CD4-positive, alpha-beta T cell treated with Interleukin-15 for 4 hours (primary cell): ENCODE results near the gene UTP3.
"Not testable (repeated sequence)": the region's sequence is repeated elsewhere in the genome, so short reads cannot be mapped to it uniquely, and the experiment has no call there.

Experiments
- DNase-seq: peaks from one replicate; pipeline ENCODE4 v3.0.0-alpha.2; 2020; ENCODE audit warnings: low spot score

UTP3 gene

DNA sequence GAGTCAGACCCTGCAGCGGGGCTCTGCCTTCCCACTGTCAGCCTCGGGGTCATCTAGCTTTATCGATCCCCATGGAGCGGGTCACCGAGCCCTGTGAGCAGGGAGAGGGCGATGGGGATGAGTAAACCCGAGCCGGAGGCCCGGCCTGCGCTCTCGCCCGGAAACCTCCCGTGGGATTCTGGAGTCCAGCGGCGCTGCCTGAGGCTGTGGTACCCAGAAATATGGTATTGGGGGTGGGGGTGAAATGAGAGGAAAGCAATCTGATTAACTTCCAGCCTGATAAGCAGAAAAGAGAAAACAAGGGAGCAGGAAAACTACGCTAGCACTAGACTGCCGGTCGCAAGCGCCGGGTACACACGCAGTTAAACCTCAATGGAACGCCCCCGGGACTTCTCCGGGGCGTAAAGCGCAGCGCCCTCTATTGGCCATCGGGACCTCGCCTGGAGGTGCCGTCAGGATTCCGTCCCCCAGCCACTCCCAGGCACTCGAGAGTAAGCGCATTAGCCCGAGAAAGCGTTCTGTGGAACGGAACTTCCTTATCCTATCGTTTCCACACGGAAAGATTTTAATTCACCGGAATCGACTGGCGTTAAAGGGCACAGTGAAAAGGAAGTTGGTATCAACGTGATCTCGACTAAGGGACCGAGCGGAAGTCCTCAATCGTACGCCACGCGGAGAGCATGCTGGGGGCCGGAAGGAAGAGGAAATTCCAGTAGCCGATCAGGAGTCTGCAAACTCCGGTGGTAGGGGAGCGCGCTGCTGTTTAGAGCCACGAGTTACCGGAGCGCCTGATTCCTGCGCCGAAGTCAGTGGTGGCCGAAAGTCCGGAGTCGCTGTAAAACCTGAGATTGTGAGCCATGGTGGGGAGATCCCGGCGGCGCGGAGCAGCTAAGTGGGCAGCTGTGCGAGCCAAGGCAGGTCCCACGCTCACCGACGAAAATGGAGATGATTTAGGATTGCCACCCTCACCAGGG, at the start of gene UTP3:
TSS of gene UTP3 (plus strand) at position 712 of the 974 bp plus-strand sequence. CDS start at position 858, 146 bp downstream.
- peak; percentile 94 for DNase-seq

GRCh38 chr4:70640192-70640591, 48.1 kb upstream of the UTP3 start:
- DNase-seq: no peak

DNA sequence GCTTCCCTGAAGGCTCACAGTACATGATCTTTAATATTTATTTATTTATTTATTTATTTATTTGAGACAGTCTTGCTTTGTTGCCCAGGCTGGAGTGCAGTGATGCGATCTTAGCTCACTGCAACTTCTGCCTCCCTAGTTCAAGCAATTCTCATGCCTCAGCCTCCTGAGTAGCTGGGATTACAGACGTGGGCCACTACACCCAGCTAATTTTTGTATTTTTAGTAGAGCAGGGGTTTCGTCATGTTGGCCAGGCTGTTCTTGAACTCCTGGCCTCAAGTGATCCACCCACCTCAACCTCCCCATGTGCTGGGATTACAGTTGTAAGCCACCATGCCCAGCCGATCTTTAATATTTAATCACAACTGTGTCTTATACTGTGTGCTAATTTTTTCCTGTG, 37.6 kb upstream of the UTP3 start:
- not testable (repeated sequence) for DNase-seq

DNA sequence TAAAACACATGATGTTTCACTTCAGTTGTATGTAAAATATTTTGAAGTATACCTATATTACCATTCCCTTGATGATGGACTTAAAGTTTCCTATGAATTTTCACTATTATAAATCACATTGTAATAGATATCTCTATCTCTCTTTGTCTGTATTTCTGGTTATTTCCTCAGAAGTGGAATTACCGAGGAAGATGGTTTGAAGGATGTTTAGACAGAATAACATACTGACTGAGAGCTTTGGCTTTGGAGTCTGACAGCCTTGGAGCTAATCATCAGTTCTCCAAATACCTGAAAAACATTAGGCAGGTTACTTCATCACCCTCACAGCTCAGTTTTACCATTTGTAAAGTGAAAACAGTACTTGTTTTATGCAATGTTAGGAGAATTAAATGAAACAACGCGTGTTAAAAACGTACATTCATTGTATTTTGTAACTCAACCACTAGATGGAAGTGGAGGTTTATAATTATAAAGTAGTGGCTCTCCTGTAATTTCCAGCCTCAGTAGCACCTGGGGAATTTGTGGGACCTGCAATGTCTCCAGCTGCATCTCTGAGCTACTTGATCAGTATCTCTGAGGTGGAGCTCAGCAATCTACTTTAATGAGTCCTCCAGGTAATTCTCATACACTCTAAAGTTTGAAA, 36.3 kb upstream of the UTP3 start:
- peak; percentile 37 for DNase-seq

DNA sequence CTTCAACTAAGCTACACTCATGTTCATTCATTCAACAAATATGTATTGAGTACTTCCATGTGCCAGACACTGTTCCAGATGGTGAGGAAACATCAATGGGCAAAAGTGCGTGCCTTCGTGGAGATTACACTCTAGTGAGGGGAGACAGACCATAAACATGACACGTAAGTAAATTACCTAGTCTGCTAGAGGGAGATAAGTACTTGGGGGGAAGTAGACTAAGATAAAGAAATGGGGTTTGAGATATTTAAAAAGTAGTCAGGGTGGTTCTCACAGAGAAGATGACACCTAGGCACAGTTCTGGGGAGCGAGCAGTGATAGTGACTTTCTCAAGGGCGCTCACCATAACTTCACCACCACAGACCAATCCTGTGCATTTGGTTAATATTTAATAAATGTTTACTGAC, 33.7 kb upstream of the UTP3 start:
- no peak for DNase-seq

GRCh38 chr4:70657326-70657725, 31.0 kb upstream of the UTP3 start:
- no peak for DNase-seq

- DNase-seq: no peak
These were observed 29.9 kb upstream of the UTP3 start for GRCh38 chr4:70658418-70658817.

DNA sequence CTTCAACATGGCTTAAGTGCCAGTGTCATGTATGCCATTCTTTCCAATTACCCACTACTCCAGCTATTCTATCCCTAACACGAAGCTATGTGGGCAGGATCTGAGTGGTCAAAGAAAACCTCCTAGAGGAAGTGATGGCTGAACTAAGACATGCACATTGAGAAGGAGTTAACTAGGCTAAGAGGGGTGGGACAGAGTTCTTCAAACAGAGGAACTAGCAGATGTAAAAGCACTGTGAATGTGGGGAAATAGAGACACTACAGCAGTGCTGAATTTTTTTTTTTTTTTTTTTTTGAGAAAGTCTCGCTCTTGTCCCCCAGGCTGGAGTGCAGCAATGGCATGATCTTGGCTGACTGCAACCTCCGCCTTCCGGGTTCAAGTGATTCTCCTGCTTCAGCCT, 28.2 kb upstream of the UTP3 start:
- no peak for DNase-seq

DNA sequence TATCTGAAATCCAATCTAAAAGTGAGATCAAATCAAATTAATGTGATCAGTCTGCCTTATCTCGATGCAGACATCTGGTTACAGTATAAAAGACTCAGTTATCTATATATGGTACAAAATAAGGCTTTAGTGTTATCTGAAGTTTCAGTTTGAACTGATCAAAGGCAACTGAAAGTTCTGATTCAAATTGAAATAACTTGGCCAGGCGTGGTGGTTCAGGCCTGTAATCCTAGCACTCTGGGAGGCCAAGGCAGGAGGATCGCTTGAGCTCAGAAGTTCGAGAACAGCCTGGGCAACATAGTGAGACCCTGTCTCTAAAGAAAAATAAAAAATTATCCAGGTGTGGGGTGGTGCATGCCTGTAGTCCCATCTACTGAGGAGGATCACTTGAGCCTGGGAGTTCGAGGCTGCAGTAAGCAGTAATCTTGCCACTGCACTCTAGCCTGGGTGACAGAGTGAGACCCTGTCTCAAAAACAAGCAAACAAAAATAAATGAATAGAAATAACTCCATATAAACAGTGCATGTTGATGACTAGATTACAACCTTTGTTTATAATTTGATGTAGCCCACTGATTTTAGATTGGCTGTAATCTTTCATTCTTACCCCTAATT, 26.9 kb upstream of the UTP3 start:
- not testable (repeated sequence) for DNase-seq

- DNase-seq: no peak
These were observed 22.0 kb upstream of the UTP3 start, which contains the start of gene JCHAIN for GRCh38 chr4:70666369-70666768. JCHAIN (minus strand) TSS chr4:70666508; CDS start chr4:70666490, 18 bp downstream.

- no peak for DNase-seq
These were observed 20.4 kb upstream of the UTP3 start for GRCh38 chr4:70667740-70668535.

- DNase-seq: no peak
These were observed 17.9 kb upstream of the UTP3 start for GRCh38 chr4:70670332-70671014.

DNA sequence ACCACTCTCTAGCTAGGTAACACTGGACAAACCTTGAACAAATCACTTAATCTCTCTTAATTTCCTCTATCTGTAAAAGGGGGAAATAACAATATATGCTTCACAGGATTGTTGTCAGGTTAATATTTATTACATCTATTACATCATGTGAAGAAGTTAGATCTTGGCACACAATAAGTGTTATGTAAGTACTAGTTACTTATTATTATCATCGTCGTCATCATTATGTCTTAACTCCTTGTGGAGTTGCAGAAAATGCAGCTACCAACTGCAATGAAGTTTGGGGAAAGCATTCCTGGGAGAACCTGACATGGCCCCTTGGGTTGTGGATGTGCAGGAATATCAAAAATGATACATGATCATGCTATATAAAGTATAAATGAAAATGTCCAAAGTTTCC, 17.2 kb upstream of the UTP3 start:
- DNase-seq: no peak

GRCh38 chr4:70674191-70674590, 14.1 kb upstream of the UTP3 start:
- DNase-seq: no peak

DNA sequence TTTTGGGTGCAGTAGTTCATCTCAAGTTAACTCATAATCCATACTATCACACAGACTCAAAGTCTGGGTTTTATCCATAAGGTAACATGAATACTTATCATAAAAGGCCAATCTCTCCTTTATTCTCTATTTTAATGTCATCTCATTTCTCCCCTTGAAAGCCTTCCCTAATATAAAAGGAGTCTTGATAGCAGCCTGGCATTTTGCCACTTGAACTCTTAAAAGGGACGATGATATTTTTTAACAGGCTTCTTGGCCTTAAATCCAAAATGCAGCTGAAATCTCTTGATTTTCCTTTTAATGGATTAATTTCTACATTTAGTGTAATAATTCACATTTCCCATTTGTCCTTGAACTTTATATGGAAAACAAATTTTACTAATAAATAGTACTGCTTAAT, 13.6 kb upstream of the UTP3 start:
- no peak for DNase-seq

DNA sequence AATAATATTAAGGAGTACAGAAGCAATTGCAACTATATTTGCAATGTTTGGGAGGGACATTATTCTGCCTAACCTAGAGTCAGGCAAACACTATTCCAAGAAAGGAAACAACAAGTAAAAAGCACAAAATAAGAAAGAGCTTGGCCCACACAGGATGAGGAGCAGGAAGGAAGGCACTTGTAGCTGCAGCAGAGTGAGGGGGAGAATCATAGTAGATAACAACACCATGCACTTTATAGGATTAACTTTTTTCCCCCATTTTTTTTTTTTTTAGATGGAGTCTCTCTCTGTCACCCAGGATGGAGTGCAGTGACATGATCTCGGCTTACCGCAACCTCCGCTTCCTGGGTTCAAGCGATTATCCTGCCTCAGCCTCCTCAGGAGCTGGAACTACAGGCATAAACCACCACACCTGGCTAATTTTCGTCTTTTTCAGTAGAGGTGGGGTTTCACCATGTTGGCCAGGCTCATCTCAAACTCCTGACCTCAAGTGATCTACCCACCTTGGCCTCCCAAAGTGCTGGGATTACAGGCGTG, 11.7 kb upstream of the UTP3 start:
- no peak for DNase-seq

- peak; percentile 11 for DNase-seq
These were observed 9.8 kb upstream of the UTP3 start for GRCh38 chr4:70678383-70678999.

DNA sequence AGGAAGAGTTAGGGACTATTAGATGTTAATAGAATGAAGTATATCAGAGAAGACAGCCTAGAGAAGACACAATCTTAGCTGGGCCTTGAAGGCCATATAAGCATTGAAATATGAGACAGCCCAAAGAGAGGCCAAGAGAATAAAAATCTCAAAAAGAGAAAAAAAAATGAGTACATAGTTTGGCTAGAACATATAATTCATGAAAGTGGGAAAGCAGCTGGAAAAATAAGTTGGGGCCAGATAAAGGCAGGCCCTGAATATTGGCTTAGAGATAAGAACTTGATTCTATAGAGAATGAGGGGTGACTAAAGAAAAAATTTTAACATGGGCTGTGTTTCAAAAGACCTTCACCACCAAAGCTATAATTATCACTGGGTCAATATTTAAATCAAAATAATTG, 7.4 kb upstream of the UTP3 start:
- DNase-seq: no peak

DNA sequence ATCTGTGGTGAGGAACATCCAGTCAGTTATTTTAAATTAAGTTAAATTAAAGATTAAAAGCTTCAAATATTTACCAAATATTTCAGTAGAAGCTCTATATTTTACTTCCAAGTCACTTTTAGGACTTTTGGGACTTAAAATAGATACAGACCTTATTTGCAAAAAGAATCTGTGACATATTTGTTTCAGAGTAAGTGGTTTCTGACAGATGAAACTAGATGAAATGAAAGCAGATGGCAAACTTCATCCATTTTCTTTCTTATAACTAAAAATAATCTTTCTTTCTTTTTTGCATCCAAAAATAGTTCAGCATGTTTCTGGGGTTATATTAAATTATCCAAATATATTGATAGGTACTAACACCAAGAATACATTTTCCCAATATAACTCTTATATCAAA, 6.6 kb upstream of the UTP3 start:
- DNase-seq: no peak

DNA sequence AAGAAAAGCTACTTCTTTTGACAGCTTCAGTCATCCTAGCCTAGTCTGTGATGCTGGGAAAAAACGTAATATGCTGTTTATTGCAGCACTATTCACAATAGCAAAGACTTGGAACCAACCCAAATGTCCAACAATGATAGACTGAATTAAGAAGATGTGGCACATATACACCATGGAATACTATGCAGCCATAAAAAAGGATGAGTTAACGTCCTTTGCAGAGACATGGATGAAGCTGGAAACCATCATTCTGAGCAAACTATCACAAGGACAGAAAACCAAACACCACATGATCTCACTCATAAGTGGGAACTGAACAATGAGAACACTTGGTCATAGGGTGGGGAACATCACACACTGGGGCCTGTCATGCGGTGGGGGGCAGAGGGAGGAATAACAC, 6.2 kb upstream of the UTP3 start:
- not testable (repeated sequence) for DNase-seq

- DNase-seq: peak; percentile 12
These were observed 940 bp upstream of the UTP3 start for GRCh38 chr4:70687392-70687791.
